BLaER1 (cell line): ENCODE data around the gene SYF2.
A peak's percentile ranks its signal among the peaks of the same experiment; 100 is the strongest.
"Not testable (repeated sequence)": the region's sequence is repeated elsewhere in the genome, so short reads cannot be mapped to it uniquely, and the experiment has no call there.

Source experiments
- H3K27ac ChIP-seq: shearing (Covaris generic); formaldehyde crosslinking; 2 replicates; pipeline ENCODE4 v1.8.1; 2022
- H3K27me3 ChIP-seq: shearing (Covaris generic); formaldehyde crosslinking; 2 replicates; pipeline ENCODE4 v1.8.1; 2022
- H3K36me3 ChIP-seq: shearing (Covaris generic); formaldehyde crosslinking; 2 replicates; pipeline ENCODE4 v1.8.1; 2022
- H3K4me1 ChIP-seq: shearing (Covaris generic); formaldehyde crosslinking; 2 replicates; pipeline ENCODE4 v1.8.1; 2022
- H3K4me2 ChIP-seq: shearing (Covaris generic); formaldehyde crosslinking; 2 replicates; pipeline ENCODE4 v1.8.1; 2022
- H3K4me3 ChIP-seq: shearing (Covaris generic); formaldehyde crosslinking; 2 replicates; pipeline ENCODE4 v1.8.1; 2022
- H3K9ac ChIP-seq: shearing (Covaris generic); formaldehyde crosslinking; 2 replicates; pipeline ENCODE4 v1.8.1; 2022
- H3K9me3 ChIP-seq: shearing (Covaris generic); formaldehyde crosslinking; 2 replicates; pipeline ENCODE4 v1.8.1; 2022
- H4K20me1 ChIP-seq: shearing (Covaris generic); formaldehyde crosslinking; 2 replicates; pipeline ENCODE4 v1.8.1; 2022
- Cebpa-rat ChIP-seq: shearing (Covaris generic); IDR thresholded peaks from 2 replicates; pipeline ENCODE4 v1.8.1; 2022

Gene SYF2

GRCh38 chr1:25245393-25245792 is 13.1 kb upstream of the SYF2 start:
- peaks cover 60% of the 10 kb centered on the region for H3K36me3 ChIP-seq
- TF ChIP-seq Cebpa-rat: no peak
- no peak overlapping the region for H3K27ac ChIP-seq
- no peaks in the 10 kb centered on the region for H3K27me3 ChIP-seq
- H3K4me3 ChIP-seq: peak overlapping the region; percentile 97
- H3K9ac ChIP-seq: peak overlapping the region; percentile 97; the same call in 1 of the 2 replicates
- H3K4me1 ChIP-seq: peaks cover 59% of the 10 kb centered on the region
- H3K4me2 ChIP-seq: peak overlapping the region; percentile 95
- peaks cover 67% of the 10 kb centered on the region for H4K20me1 ChIP-seq
- no peaks in the 10 kb centered on the region for H3K9me3 ChIP-seq

- H4K20me1 ChIP-seq: peaks cover 69% of the 10 kb centered on the region
- H3K4me3 ChIP-seq: no peak overlapping the region
- no peak overlapping the region for H3K27ac ChIP-seq
- peaks cover 60% of the 10 kb centered on the region for H3K36me3 ChIP-seq
- no peaks in the 10 kb centered on the region for H3K27me3 ChIP-seq
- TF ChIP-seq Cebpa-rat: no peak
- peaks cover 73% of the 10 kb centered on the region for H3K4me1 ChIP-seq
- no peak overlapping the region for H3K4me2 ChIP-seq
- H3K9ac ChIP-seq: no peak overlapping the region
- no peaks in the 10 kb centered on the region for H3K9me3 ChIP-seq
These were observed 11.6 kb upstream of the SYF2 start for GRCh38 chr1:25243907-25244306.

DNA sequence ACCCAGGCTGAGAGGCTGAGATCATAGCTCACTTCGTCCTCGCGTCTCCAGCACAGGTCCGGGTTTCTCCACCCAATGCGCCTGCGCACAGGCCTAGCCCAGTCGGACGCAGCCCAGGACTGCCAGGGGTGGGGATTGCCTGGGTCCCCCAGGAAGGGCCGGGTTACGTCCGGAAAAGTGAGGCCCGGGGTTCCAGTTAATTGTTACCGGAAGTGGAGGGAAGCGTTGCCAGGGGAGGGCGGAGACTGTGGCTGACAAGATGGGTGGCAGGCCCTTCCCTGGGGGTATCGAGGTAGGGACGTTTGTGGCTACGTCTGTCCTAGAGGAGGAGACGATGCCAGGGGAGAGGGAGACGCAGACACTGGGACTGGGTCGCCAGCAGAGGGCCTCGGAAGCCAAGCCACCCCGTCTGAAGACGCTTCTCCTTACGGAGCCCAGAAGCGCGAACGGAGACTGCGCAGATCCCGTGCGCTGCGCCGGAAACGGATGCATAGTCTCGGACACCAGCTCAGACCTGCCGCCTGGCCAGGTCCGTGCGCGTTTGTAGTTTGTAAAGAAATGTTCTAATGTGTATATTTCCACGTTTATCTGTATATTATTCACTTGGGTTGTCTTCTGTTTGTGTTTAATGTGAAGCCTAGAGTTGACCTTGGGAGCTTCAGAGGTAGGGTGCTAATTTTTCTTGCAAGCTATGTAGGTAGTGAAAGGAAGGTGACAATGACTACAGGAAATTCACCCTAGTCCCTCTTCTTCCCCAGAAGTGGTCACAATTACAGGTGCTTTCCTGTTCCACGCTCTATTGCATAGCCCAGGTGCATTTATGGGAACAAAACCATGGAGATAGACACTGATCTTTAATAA is 7.6 kb upstream of the SYF2 start:
- Histone ChIP-seq H3K4me3 (peak overlapping the region; percentile 68), H4K20me1 (peaks cover 65% of the 10 kb centered on the region), H3K27me3 (no peaks in the 10 kb centered on the region), H3K4me1 (peaks cover 88% of the 10 kb centered on the region), H3K9me3 (no peaks in the 10 kb centered on the region), H3K36me3 (peaks cover 45% of the 10 kb centered on the region), H3K4me2 (peak overlapping the region; percentile 100), H3K9ac (peak overlapping the region; percentile 75), H3K27ac (peak overlapping the region; percentile 59)
- no peak for TF ChIP-seq Cebpa-rat

DNA sequence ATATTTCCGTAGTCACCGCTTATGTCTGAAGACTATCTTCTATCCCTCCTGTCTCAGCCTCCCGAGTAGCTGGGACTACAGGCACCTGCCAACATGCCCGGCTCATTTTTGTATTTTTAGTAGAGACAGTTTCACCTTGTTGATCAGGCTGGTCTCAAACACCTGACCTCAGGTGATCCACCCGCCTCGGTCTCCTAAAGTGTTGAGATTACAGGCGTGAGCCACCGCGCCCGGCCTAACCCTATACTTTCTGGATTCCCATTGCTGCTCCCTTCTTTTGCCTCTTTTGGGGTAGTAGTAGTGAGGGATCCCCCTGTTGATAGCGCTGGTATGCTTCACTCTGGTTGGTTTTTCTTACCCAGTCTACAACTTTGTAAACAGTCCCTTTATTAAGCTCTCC is 5.7 kb upstream of the SYF2 start:
- no peak overlapping the region for H3K4me3 ChIP-seq

DNA sequence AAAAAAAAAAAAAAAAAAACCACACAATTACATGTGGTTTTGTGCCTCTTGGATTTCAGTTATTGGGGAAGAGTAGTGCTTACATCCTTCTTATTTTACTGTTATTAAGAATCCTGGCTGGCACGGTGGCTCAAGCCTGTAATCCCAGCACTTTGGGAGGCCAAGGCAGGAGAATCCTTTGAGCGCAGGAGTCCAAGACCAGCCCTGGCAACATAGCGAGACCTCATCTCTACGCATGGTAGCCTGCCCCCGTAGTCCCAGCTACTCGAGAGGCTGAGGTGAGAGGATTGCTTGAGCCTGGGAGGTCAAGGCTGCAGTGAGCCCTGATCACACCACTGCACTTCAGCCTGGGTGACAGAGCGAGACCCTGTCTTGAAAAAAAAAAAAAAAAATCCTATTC is 4.0 kb upstream of the SYF2 start:
- H3K27me3 ChIP-seq, H3K9me3 ChIP-seq, H3K4me3 ChIP-seq: not testable (repeated sequence)
- Histone ChIP-seq H3K9ac (peak overlapping the region; percentile 56; the same call in 1 of the 2 replicates), H3K27ac (peak overlapping the region; percentile 70), H4K20me1 (peaks cover 40% of the 10 kb centered on the region), H3K4me2 (peak overlapping the region; percentile 84), H3K36me3 (peaks cover 13% of the 10 kb centered on the region), H3K4me1 (peaks cover 84% of the 10 kb centered on the region)

More for the DNA sequence above, 5.7 kb upstream of the SYF2 start:
- no peaks in the 10 kb centered on the region for H3K27me3 ChIP-seq
- H4K20me1 ChIP-seq: peaks cover 53% of the 10 kb centered on the region
- no peak overlapping the region for H3K9ac ChIP-seq
- peak overlapping the region; percentile 84 for H3K4me2 ChIP-seq
- H3K27ac ChIP-seq: no peak overlapping the region
- H3K4me1 ChIP-seq: peaks cover 92% of the 10 kb centered on the region
- H3K9me3 ChIP-seq: no peaks in the 10 kb centered on the region
- peaks cover 30% of the 10 kb centered on the region for H3K36me3 ChIP-seq
- no peak for TF ChIP-seq Cebpa-rat

- H3K4me3 ChIP-seq, H3K27ac ChIP-seq, H3K9me3 ChIP-seq, H3K9ac ChIP-seq, H3K27me3 ChIP-seq: not testable (repeated sequence)
- H4K20me1 ChIP-seq: peaks cover 32% of the 10 kb centered on the region
- H3K4me2 ChIP-seq: peak overlapping the region; percentile 84
- H3K4me1 ChIP-seq: peaks cover 84% of the 10 kb centered on the region
- H3K36me3 ChIP-seq: peaks cover 13% of the 10 kb centered on the region
These were observed 3.1 kb upstream of the SYF2 start for GRCh38 chr1:25235411-25235810.

DNA sequence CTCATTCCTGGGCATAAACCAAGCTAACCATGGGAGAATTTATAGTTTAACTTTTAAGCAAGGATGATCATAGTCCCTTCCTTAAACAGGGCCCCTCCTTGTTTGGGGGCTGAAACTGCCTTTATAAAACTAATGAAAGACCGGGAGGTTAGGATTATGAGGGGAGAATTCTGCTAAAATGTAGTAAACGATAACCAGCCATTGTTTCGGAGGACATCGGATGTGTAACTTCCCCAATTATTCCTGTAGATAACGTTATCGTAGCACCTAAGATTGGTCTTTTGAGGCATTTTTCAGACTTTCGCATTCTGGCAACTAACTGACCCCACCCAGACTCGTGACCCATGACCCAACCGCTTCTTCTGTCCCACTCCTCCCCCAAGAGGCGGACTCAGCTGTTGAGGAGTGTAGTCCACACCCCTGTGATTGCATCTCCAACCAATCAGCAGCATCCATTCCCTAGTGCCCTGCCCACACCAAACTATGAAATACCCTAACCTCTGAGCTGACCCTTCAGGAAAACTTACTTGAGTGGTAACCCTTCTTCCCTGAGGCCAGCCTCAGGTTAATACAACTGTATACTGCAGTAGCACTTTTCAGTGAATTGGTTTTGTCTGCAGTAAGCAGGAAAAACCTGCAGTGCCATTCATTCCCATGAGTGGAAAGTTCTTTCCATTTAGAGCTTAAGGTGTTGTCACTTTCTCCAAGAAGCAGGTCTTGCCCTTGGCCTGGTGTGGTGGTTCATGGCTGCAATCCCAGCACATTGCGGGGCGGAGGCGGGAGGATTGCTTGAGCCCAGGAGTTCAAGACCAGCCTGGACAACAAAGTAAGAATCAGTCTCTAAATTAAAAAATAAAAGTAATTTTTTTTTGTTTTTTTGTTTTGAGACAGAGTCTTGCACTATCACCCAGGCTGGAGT is 823 bp upstream of the SYF2 start:
- H3K27me3 ChIP-seq: no peaks in the 10 kb centered on the region
- H3K36me3 ChIP-seq: peaks cover 35% of the 10 kb centered on the region
- TF ChIP-seq Cebpa-rat: no peak
- H3K9me3 ChIP-seq: no peaks in the 10 kb centered on the region
- H3K4me2 ChIP-seq: peak overlapping the region; percentile 95
- H3K27ac ChIP-seq: peak overlapping the region; percentile 88
- peak overlapping the region; percentile 97 for H3K4me3 ChIP-seq
- H3K4me1 ChIP-seq: peaks cover 64% of the 10 kb centered on the region
- H4K20me1 ChIP-seq: peaks cover 29% of the 10 kb centered on the region
- H3K9ac ChIP-seq: peak overlapping the region; percentile 91

DNA sequence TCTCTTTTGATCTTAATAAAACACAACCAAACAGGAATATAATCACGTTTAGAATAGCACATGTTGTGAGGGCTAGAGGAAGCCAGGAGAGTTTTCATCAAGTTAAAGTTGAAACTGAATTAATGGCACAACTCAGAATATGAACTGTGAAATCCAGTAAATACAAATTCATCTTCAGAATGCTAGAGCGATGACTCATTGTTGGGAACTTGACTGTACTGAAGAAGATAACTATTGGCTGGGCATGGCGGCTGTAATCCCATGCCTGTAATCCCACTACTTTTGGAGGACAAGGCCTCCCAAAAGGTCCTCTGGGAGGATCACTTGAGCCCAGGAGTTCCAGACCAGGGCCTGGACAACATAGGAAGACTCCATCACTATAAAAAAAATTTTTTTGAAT is 8.8 kb downstream of the SYF2 start:
- Histone ChIP-seq H3K9me3 (no peaks in the 10 kb centered on the region), H3K27me3 (no peaks in the 10 kb centered on the region), H3K4me2 (no peak overlapping the region), H4K20me1 (peaks cover 23% of the 10 kb centered on the region), H3K36me3 (peaks cover 95% of the 10 kb centered on the region), H3K9ac (no peak overlapping the region), H3K4me1 (no peaks in the 10 kb centered on the region), H3K27ac (no peak overlapping the region), H3K4me3 (no peak overlapping the region)
- no peak for TF ChIP-seq Cebpa-rat

DNA sequence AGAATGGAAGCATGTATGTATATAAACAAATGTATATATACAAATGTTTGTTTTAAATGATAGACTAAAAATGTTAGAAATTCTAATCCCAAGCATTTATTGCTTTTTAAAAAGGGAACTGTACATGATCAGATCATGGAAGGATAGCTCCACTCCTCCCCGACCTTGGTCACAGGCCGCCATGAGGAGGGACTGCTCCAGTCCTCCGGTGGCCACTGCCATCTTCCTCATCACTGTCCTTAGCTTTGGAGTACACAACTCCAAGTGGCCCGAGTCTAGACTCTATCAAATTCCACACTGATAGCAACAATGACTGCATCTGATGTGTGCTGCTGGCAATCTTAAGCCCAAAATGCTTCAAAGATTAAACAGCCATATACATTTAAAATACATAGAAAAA is 9.7 kb downstream of the SYF2 start:
- Histone ChIP-seq H3K9me3 (no peaks in the 10 kb centered on the region), H3K4me2 (no peak overlapping the region), H3K9ac (no peak overlapping the region), H3K4me1 (no peaks in the 10 kb centered on the region), H4K20me1 (peaks cover 19% of the 10 kb centered on the region), H3K36me3 (peaks cover 86% of the 10 kb centered on the region), H3K27me3 (no peaks in the 10 kb centered on the region), H3K4me3 (no peak overlapping the region), H3K27ac (no peak overlapping the region)
- no peak for TF ChIP-seq Cebpa-rat

GRCh38 chr1:25220666-25221065 is 11.6 kb downstream of the SYF2 start:
- peaks cover 18% of the 10 kb centered on the region for H3K4me1 ChIP-seq
- H3K4me3 ChIP-seq: no peak overlapping the region
- no peaks in the 10 kb centered on the region for H3K9me3 ChIP-seq
- no peak for TF ChIP-seq Cebpa-rat
- no peak overlapping the region for H3K4me2 ChIP-seq
- H3K36me3 ChIP-seq: peaks cover 67% of the 10 kb centered on the region
- peaks cover 19% of the 10 kb centered on the region for H4K20me1 ChIP-seq
- no peaks in the 10 kb centered on the region for H3K27me3 ChIP-seq
- no peak overlapping the region for H3K9ac ChIP-seq
- H3K27ac ChIP-seq: no peak overlapping the region
